ENCODE data around the gene ADRA2C. TPM values are rescaled to one million over a fixed set of nuclear protein-coding genes. Genes with fewer than 3 reads are reported as not detected.

ADRA2C gene
- total and polyA plus RNA-seq, 2 of the 13 experiments (the other 11 are each of a cell fraction or from before 2014, with no cell fraction given) = 15.4 to 69.7 TPM

GRCh38 chr4:3811621-3812020 lies 45.4 kb downstream of the ADRA2C start (continued):
- TF ChIP-seq ATF7 (IDR thresholded peaks at IDR 0.05) (no peak), ATF7 (CRISPR knock-in tag; IDR thresholded peaks at IDR 0.05) (no peak)

- 14% methylated on average over 5 of the region's 19 CpGs for WGBS (ENCODE audit: low lambda C conversion rate)
- no peaks in the 10 kb centered on the region for H3K9me3 ChIP-seq (ENCODE audit: low read length)
- ChIA-PET POLR2A (interaction anchor here (1.4 to 1.9 kb wide), 2 partner anchors 15 to 24 kb away, joined by 4 to 6 read pairs; no protein-coding TSS in a partner anchor), CTCF (ENCODE audit: low intra/inter-chr PET ratio, low total read pairs) (no interaction called here)
- BruUV-seq (replicated peaks) = no TSS peak
- ATAC-seq (peak; percentile 42), DNase-seq (ENCODE audit: low spot score) (peak; percentile 57), FAIRE-seq (no peak)
- H3K4me3 ChIP-seq (replicated peaks in 1 of 3; ENCODE audit: insufficient read depth in 1 of 3, low read depth in 2 of 3, low read length in 3 of 3) = no peak overlapping the region; a peak in 1 of 6 replicates
- no peak overlapping the region for H3K9ac ChIP-seq (ENCODE audit: insufficient read depth, low read depth, low read length)
- no peaks in the 10 kb centered on the region for H4K20me1 ChIP-seq (ENCODE audit: insufficient read depth, low read length)
- peak overlapping the region; percentile 29; the same call in 1 of the 2 replicates for H3K4me2 ChIP-seq (ENCODE audit: low read depth, low read length)
- no peaks in the 10 kb centered on the region for H3K79me2 ChIP-seq (ENCODE audit: insufficient read depth, low read length)
- H3K27me3 ChIP-seq (ENCODE audit: control insufficient read depth in 1 of 2, insufficient read depth in 2 of 2, low read length in 2 of 2) = peaks cover 0 to 2% of the 10 kb centered on the region in 2 experiments; a peak in 1 of 5 replicates
- H3K4me1 ChIP-seq (ENCODE audit: insufficient read depth, low read length) = peaks cover 38% of the 10 kb centered on the region
- H2AFZ ChIP-seq (ENCODE audit: low read length) = no peak overlapping the region
- in situ Hi-C loops (cut with HindIII; ENCODE audit: extremely low pct_ligation_motif_present, low pct_unique_long_range_greater_than_20kb) = no loop called here
- H3K27ac ChIP-seq (ENCODE audit: extremely low read length, insufficient read depth, low read length) = no peak overlapping the region
- no peaks in the 10 kb centered on the region for H3K36me3 ChIP-seq (replicated peaks in 1 of 2; ENCODE audit: control insufficient read depth in 1 of 2, insufficient read depth in 2 of 2, low read length in 2 of 2)
- intact Hi-C loops (cut with micrococcal nuclease; ENCODE audit: unreplicated experiment) = no loop called here
- TF ChIP-seq ZNF547 (CRISPR knock-in tag; IDR thresholded peaks at IDR 0.05) = no peak
- TF ChIP-seq SALL1 (CRISPR knock-in tag; IDR thresholded peaks at IDR 0.05) = peak; percentile 36; the same call in 1 of the 2 replicates
- peak; percentile 65; the same call in 1 of the 2 replicates for TF ChIP-seq TFE3 (CRISPR knock-in tag; IDR thresholded peaks at IDR 0.05)
- peak; percentile 13; the same call in 1 of the 2 replicates for TF ChIP-seq PHF20 (CRISPR knock-in tag; IDR thresholded peaks at IDR 0.05)
- 0 out of 2 replicates have a peak, but pooled peaks have one; percentile 13 for TF ChIP-seq ZBTB33 (CRISPR knock-in tag; IDR thresholded peaks at IDR 0.05)
- TF ChIP-seq RARA (CRISPR knock-in tag; IDR thresholded peaks at IDR 0.05) = peak; percentile 71
- TF ChIP-seq KAT8 (CRISPR knock-in tag; IDR thresholded peaks at IDR 0.05) = 0 out of 2 replicates have a peak, but pooled peaks have one; percentile 16
- TF ChIP-seq SOX6 (IDR thresholded peaks at IDR 0.05) = no peak
- TF ChIP-seq SOX6 (CRISPR knock-in tag; IDR thresholded peaks at IDR 0.05) = 0 out of 2 replicates have a peak, but pooled peaks have one; percentile 8
- TF ChIP-seq GATAD2A (CRISPR knock-in tag; IDR thresholded peaks at IDR 0.05) = peak; percentile 39; the same call in 1 of the 2 replicates
- no peak for TF ChIP-seq ZNF572 (CRISPR knock-in tag; IDR thresholded peaks at IDR 0.05)
- TF ChIP-seq FOXA3 (CRISPR knock-in tag; IDR thresholded peaks at IDR 0.05) = 0 out of 2 replicates have a peak, but pooled peaks have one; percentile 23
- no peak for TF ChIP-seq ZNF678 (CRISPR knock-in tag; IDR thresholded peaks at IDR 0.05)
- no peak for TF ChIP-seq DMAP1 (CRISPR knock-in tag; IDR thresholded peaks at IDR 0.05)
- TF ChIP-seq TGIF2 (CRISPR knock-in tag; IDR thresholded peaks at IDR 0.05) = peak; percentile 54; the same call in 1 of the 2 replicates
- TF ChIP-seq ELF1 (CRISPR knock-in tag; IDR thresholded peaks at IDR 0.05) = 0 out of 2 replicates have a peak, but pooled peaks have one; percentile 34
Observed at GRCh38 chr4:3812211-3812934, 46.2 kb downstream of the ADRA2C start.

All from HepG2 (cell line).